Natural killer cell (primary cell): ENCODE data around the gene CEACAM5. TPM values are rescaled to one million over a fixed set of nuclear protein-coding genes. Genes with fewer than 3 reads are reported as not detected.

ENCODE experiments used
- ATAC-seq, 3 donors: fragments of 150-1000 bp in 2 of 3; fragments of 200-7000 bp in 1 of 3; cut with Tn5 transposase; 1 replicate in 1 of 3; 2 replicates in 2 of 3; pipeline ENCODE4 v1.10.0; 2021; ENCODE audit warnings: mild to moderate bottlenecking in 2 of 3, moderate library complexity in 2 of 3
- DNase-seq, 2 donors: peaks; one replicate each; pipeline versions ENCODE4 v3.0.0 to v3.0.0-alpha.2; 2013 to 2021; ENCODE audit warnings: mixed read lengths in 1 of 2
- H3K27ac ChIP-seq: one replicate; pipeline ENCODE4 v1.5.1; 2013; ENCODE audit warnings: mild to moderate bottlenecking, low read length
- H3K27me3 ChIP-seq: one replicate; pipeline ENCODE4 v1.6.1; 2013; ENCODE audit warnings: low read length; ENCODE audit not compliant: control insufficient read depth, insufficient read depth
- H3K36me3 ChIP-seq: one replicate; pipeline ENCODE4 v1.6.1; 2013; ENCODE audit warnings: low read length; ENCODE audit not compliant: control insufficient read depth, insufficient read depth
- H3K4me1 ChIP-seq: one replicate; pipeline ENCODE4 v1.6.1; 2013; ENCODE audit warnings: low read length; ENCODE audit not compliant: control insufficient read depth, insufficient read depth
- H3K4me3 ChIP-seq: one replicate; pipeline ENCODE4 v1.5.1; 2013; ENCODE audit warnings: low read length
- H3K9me3 ChIP-seq: one replicate; pipeline ENCODE4 v1.6.1; 2013; ENCODE audit warnings: low read length; ENCODE audit not compliant: control insufficient read depth, insufficient read depth
- H3K27ac Mint-ChIP-seq, 2 donors: one replicate each; pipeline ENCODE4 v1.8.0; 2022; ENCODE audit warnings: mild to moderate bottlenecking in 2 of 2, mixed read lengths in 2 of 2, moderate library complexity in 1 of 2
- H3K27me3 Mint-ChIP-seq, 2 donors: one replicate each; pipeline ENCODE4 v1.8.0; 2022; ENCODE audit warnings: low read depth in 2 of 2, mixed read lengths in 2 of 2
- H3K36me3 Mint-ChIP-seq: one replicate; pipeline ENCODE4 v1.8.0; 2022; ENCODE audit warnings: mixed read lengths
- H3K4me1 Mint-ChIP-seq, 2 donors: one replicate each; pipeline ENCODE4 v1.8.0; 2022; ENCODE audit warnings: mixed read lengths in 2 of 2
- H3K4me3 Mint-ChIP-seq: one replicate; pipeline ENCODE4 v1.8.0; 2022; ENCODE audit warnings: mild to moderate bottlenecking, moderate library complexity, mixed read lengths
- H3K9me3 Mint-ChIP-seq, 2 donors: one replicate each; pipeline ENCODE4 v1.8.0; 2022; ENCODE audit warnings: mixed read lengths in 2 of 2
- WGBS: methylation state at CpG from one replicate; pipeline ENCODE4 v1.1.7; 2013; ENCODE audit warnings: missing lambda C conversion rate; ENCODE audit not compliant: insufficient coverage; 5-methylcytosine and 5-hydroxymethylcytosine counted together
- intact Hi-C: fragments of 100-400 bp; cut with micrococcal nuclease; formaldehyde crosslinking; loops from one replicate; pipeline ENCODE4 v1.14.2; 2022
- total RNA-seq, 4 donors: library from RNA; stranded (reverse); fragments of 120-200 nt in 1 of 4; gene quantifications; one replicate each; pipeline versions ENCODE4 v1.2.3 to v1.2.4, GENCODE V29; 2013 to 2022
- TF ChIP-seq, protein P1 (sequence below): fragments of 200-600 bp; IDR thresholded peaks from one replicate; pipeline ENCODE4 v1.8.0; 2022; ENCODE audit warnings: antibody characterized with exemption

CEACAM5 gene
- total RNA-seq, 3 donors from 2014 or later (not counting 1 experiment from before 2014, with no cell fraction given) = not detected

DNA sequence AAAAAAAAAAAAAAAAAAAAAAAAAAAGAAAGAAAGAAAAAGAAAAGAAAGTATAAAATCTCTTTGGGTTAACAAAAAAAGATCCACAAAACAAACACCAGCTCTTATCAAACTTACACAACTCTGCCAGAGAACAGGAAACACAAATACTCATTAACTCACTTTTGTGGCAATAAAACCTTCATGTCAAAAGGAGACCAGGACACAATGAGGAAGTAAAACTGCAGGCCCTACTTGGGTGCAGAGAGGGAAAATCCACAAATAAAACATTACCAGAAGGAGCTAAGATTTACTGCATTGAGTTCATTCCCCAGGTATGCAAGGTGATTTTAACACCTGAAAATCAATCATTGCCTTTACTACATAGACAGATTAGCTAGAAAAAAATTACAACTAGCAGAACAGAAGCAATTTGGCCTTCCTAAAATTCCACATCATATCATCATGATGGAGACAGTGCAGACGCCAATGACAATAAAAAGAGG is 9.6 kb upstream of the CEACAM5 start:
- TF ChIP-seq, protein P1, sequence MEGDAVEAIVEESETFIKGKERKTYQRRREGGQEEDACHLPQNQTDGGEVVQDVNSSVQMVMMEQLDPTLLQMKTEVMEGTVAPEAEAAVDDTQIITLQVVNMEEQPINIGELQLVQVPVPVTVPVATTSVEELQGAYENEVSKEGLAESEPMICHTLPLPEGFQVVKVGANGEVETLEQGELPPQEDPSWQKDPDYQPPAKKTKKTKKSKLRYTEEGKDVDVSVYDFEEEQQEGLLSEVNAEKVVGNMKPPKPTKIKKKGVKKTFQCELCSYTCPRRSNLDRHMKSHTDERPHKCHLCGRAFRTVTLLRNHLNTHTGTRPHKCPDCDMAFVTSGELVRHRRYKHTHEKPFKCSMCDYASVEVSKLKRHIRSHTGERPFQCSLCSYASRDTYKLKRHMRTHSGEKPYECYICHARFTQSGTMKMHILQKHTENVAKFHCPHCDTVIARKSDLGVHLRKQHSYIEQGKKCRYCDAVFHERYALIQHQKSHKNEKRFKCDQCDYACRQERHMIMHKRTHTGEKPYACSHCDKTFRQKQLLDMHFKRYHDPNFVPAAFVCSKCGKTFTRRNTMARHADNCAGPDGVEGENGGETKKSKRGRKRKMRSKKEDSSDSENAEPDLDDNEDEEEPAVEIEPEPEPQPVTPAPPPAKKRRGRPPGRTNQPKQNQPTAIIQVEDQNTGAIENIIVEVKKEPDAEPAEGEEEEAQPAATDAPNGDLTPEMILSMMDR = no peak

DNA sequence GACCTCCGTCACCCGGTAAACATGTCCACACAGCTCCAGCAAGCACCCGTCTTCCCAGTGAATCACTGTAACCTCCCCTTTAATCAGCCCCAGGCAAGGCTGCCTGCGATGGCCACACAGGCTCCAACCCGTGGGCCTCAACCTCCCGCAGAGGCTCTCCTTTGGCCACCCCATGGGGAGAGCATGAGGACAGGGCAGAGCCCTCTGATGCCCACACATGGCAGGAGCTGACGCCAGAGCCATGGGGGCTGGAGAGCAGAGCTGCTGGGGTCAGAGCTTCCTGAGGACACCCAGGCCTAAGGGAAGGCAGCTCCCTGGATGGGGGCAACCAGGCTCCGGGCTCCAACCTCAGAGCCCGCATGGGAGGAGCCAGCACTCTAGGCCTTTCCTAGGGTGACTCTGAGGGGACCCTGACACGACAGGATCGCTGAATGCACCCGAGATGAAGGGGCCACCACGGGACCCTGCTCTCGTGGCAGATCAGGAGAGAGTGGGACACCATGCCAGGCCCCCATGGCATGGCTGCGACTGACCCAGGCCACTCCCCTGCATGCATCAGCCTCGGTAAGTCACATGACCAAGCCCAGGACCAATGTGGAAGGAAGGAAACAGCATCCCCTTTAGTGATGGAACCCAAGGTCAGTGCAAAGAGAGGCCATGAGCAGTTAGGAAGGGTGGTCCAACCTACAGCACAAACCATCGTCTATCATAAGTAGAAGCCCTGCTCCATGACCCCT is 9.0 kb upstream of the CEACAM5 start:
- Histone ChIP-seq H3K27me3 (no peaks in the 10 kb centered on the region), H3K36me3 (no peaks in the 10 kb centered on the region), H3K4me3 (no peak overlapping the region), H3K9me3 (no peaks in the 10 kb centered on the region), H3K4me1 (no peaks in the 10 kb centered on the region), H3K27ac (no peak overlapping the region)
- TF ChIP-seq, protein P1 = no peak
- DNase-seq (peak in 1 of 2 donors; percentile 14), ATAC-seq (no peak)
- H3K36me3 Mint-ChIP-seq = no peaks in the 10 kb centered on the region
- H3K27ac Mint-ChIP-seq = no peak overlapping the region
- WGBS = 76% methylated on average over 17 of the region's 17 CpGs
- H3K9me3 Mint-ChIP-seq = no peaks in the 10 kb centered on the region
- intact Hi-C loops = no loop called here
- no peaks in the 10 kb centered on the region for H3K4me1 Mint-ChIP-seq
- peaks cover 12 to 18% of the 10 kb centered on the region in 2 donors for H3K27me3 Mint-ChIP-seq
- H3K4me3 Mint-ChIP-seq = no peak overlapping the region

More for the DNA sequence above, 9.6 kb upstream of the CEACAM5 start:
- no peaks in the 10 kb centered on the region for H3K9me3 ChIP-seq
- no peak overlapping the region for H3K4me3 ChIP-seq
- intact Hi-C loops = no loop called here
- peaks cover 12 to 18% of the 10 kb centered on the region in 2 donors for H3K27me3 Mint-ChIP-seq
- no peaks in the 10 kb centered on the region for H3K4me1 ChIP-seq
- no peaks in the 10 kb centered on the region for H3K27me3 ChIP-seq
- 42% methylated on average over 1 of the region's 1 CpG for WGBS
- H3K4me3 Mint-ChIP-seq = no peak overlapping the region
- no peaks in the 10 kb centered on the region for H3K36me3 ChIP-seq
- H3K27ac Mint-ChIP-seq = no peak overlapping the region
- ATAC-seq (no peak), DNase-seq (no peak)
- H3K27ac ChIP-seq = no peak overlapping the region
- no peaks in the 10 kb centered on the region for H3K36me3 Mint-ChIP-seq
- no peaks in the 10 kb centered on the region for H3K9me3 Mint-ChIP-seq
- H3K4me1 Mint-ChIP-seq = no peaks in the 10 kb centered on the region

DNA sequence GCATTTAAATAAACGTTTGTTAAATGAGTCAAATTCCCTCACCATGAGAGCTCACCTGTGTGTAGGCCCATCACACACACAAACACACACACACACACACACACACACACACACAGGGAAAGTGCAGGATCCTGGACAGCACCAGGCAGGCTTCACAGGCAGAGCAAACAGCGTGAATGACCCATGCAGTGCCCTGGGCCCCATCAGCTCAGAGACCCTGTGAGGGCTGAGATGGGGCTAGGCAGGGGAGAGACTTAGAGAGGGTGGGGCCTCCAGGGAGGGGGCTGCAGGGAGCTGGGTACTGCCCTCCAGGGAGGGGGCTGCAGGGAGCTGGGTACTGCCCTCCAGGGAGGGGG is 8.5 kb upstream of the CEACAM5 start:
- Mint-ChIP-seq H3K27ac (no peak overlapping the region), H3K27me3 (peaks cover 12 to 18% of the 10 kb centered on the region in 2 donors), H3K4me1 (no peaks in the 10 kb centered on the region), H3K4me3 (no peak overlapping the region), H3K9me3 (no peaks in the 10 kb centered on the region), H3K36me3 (no peaks in the 10 kb centered on the region)
- TF ChIP-seq, protein P1 = no peak
- WGBS = 58% methylated on average over 2 of the region's 2 CpGs
- Histone ChIP-seq H3K9me3 (no peaks in the 10 kb centered on the region), H3K4me3 (no peak overlapping the region), H3K27me3 (no peaks in the 10 kb centered on the region), H3K36me3 (no peaks in the 10 kb centered on the region), H3K27ac (no peak overlapping the region), H3K4me1 (no peaks in the 10 kb centered on the region)
- DNase-seq (peak in 1 of 2 donors; percentile 8), ATAC-seq (no peak)
- intact Hi-C loops = no loop called here
